ENCODE data around the gene C2orf76.

Gene C2orf76

GRCh38 chr2:119306196-119306590, 60.4 kb downstream of the C2orf76 start:
- Histone ChIP-seq H3K27ac (ENCODE audit: low read depth, low read length) (no peak overlapping the region), H3K4me3 (ENCODE audit: low read depth in 1 of 2, low read length in 2 of 2) (peak overlapping the region in 1 of 2 donors; percentile 30), H3K9ac (ENCODE audit: low read length) (no peak overlapping the region), H3K36me3 (ENCODE audit: insufficient read depth, low read length) (no peaks in the 10 kb centered on the region), H3K4me1 (ENCODE audit: insufficient read depth, low read length) (peaks cover 4% of the 10 kb centered on the region), H3K9me3 (ENCODE audit: low read length) (no peaks in the 10 kb centered on the region), H3K27me3 (ENCODE audit: control insufficient read depth in 1 of 2, insufficient read depth in 2 of 2, low read length in 2 of 2) (no peaks in the 10 kb centered on the region)

- Histone ChIP-seq H3K27me3 (ENCODE audit: control insufficient read depth in 1 of 2, insufficient read depth in 2 of 2, low read length in 2 of 2) (no peaks in the 10 kb centered on the region), H3K27ac (ENCODE audit: low read depth, low read length) (no peak overlapping the region), H3K36me3 (ENCODE audit: insufficient read depth, low read length) (no peaks in the 10 kb centered on the region), H3K9me3 (ENCODE audit: low read length) (no peaks in the 10 kb centered on the region), H3K4me3 (ENCODE audit: low read depth in 1 of 2, low read length in 2 of 2) (peak overlapping the region in 1 of 2 donors; percentile 30), H3K9ac (ENCODE audit: low read length) (no peak overlapping the region), H3K4me1 (ENCODE audit: insufficient read depth, low read length) (peaks cover 4% of the 10 kb centered on the region)
Measured at GRCh38 chr2:119305497-119306195, 61.0 kb downstream of the C2orf76 start.

GRCh38 chr2:119304847-119305246, 61.8 kb downstream of the C2orf76 start:
- Histone ChIP-seq H3K27me3 (ENCODE audit: control insufficient read depth in 1 of 2, insufficient read depth in 2 of 2, low read length in 2 of 2) (no peaks in the 10 kb centered on the region), H3K4me1 (ENCODE audit: insufficient read depth, low read length) (peaks cover 4% of the 10 kb centered on the region), H3K4me3 (ENCODE audit: low read depth in 1 of 2, low read length in 2 of 2) (no peak overlapping the region), H3K9me3 (ENCODE audit: low read length) (no peaks in the 10 kb centered on the region), H3K9ac (ENCODE audit: low read length) (no peak overlapping the region), H3K27ac (ENCODE audit: low read depth, low read length) (no peak overlapping the region), H3K36me3 (ENCODE audit: insufficient read depth, low read length) (no peaks in the 10 kb centered on the region)

- no peak overlapping the region for H3K4me3 ChIP-seq (ENCODE audit: low read depth in 1 of 2, low read length in 2 of 2)
- no peak overlapping the region for H3K9ac ChIP-seq (ENCODE audit: low read length)
- no peak overlapping the region for H3K27ac ChIP-seq (ENCODE audit: low read depth, low read length)
- no peaks in the 10 kb centered on the region for H3K27me3 ChIP-seq (ENCODE audit: control insufficient read depth in 1 of 2, insufficient read depth in 2 of 2, low read length in 2 of 2)
- no peaks in the 10 kb centered on the region for H3K9me3 ChIP-seq (ENCODE audit: low read length)
- H3K36me3 ChIP-seq (ENCODE audit: insufficient read depth, low read length): no peaks in the 10 kb centered on the region
- peaks cover 4% of the 10 kb centered on the region for H3K4me1 ChIP-seq (ENCODE audit: insufficient read depth, low read length)
Measured at GRCh38 chr2:119301413-119301812, 65.2 kb downstream of the C2orf76 start.

GRCh38 chr2:119295688-119296375, 70.8 kb downstream of the C2orf76 start:
- H3K4me1 ChIP-seq (ENCODE audit: insufficient read depth, low read length): no peaks in the 10 kb centered on the region
- H3K27ac ChIP-seq (ENCODE audit: low read depth, low read length): no peak overlapping the region
- H3K36me3 ChIP-seq (ENCODE audit: insufficient read depth, low read length): no peaks in the 10 kb centered on the region
- H3K9ac ChIP-seq (ENCODE audit: low read length): no peak overlapping the region
- H3K9me3 ChIP-seq (ENCODE audit: low read length): no peaks in the 10 kb centered on the region
- no peaks in the 10 kb centered on the region for H3K27me3 ChIP-seq (ENCODE audit: control insufficient read depth in 1 of 2, insufficient read depth in 2 of 2, low read length in 2 of 2)
- H3K4me3 ChIP-seq (ENCODE audit: low read depth in 1 of 2, low read length in 2 of 2): no peak overlapping the region

- Histone ChIP-seq H3K9ac (ENCODE audit: low read length) (no peak overlapping the region), H3K4me1 (ENCODE audit: insufficient read depth, low read length) (peaks cover under 1% of the 10 kb centered on the region), H3K9me3 (ENCODE audit: low read length) (no peaks in the 10 kb centered on the region), H3K36me3 (ENCODE audit: insufficient read depth, low read length) (no peaks in the 10 kb centered on the region), H3K27me3 (ENCODE audit: control insufficient read depth in 1 of 2, insufficient read depth in 2 of 2, low read length in 2 of 2) (no peaks in the 10 kb centered on the region), H3K27ac (ENCODE audit: low read depth, low read length) (no peak overlapping the region), H3K4me3 (ENCODE audit: low read depth in 1 of 2, low read length in 2 of 2) (no peak overlapping the region)
Measured at GRCh38 chr2:119294671-119295070, 72.0 kb downstream of the C2orf76 start.

- no peaks in the 10 kb centered on the region for H3K27me3 ChIP-seq (ENCODE audit: control insufficient read depth in 1 of 2, insufficient read depth in 2 of 2, low read length in 2 of 2)
- H3K9me3 ChIP-seq (ENCODE audit: low read length): no peaks in the 10 kb centered on the region
- H3K4me1 ChIP-seq (ENCODE audit: insufficient read depth, low read length): peaks cover 8% of the 10 kb centered on the region
- no peak overlapping the region for H3K9ac ChIP-seq (ENCODE audit: low read length)
- no peak overlapping the region for H3K27ac ChIP-seq (ENCODE audit: low read depth, low read length)
- no peak overlapping the region for H3K4me3 ChIP-seq (ENCODE audit: low read depth in 1 of 2, low read length in 2 of 2)
- H3K36me3 ChIP-seq (ENCODE audit: insufficient read depth, low read length): no peaks in the 10 kb centered on the region
Measured at GRCh38 chr2:119293900-119294299, 72.7 kb downstream of the C2orf76 start.

GRCh38 chr2:119293254-119293653, 73.4 kb downstream of the C2orf76 start:
- Histone ChIP-seq H3K36me3 (ENCODE audit: insufficient read depth, low read length) (no peaks in the 10 kb centered on the region), H3K27ac (ENCODE audit: low read depth, low read length) (no peak overlapping the region), H3K4me3 (ENCODE audit: low read depth in 1 of 2, low read length in 2 of 2) (no peak overlapping the region), H3K27me3 (ENCODE audit: control insufficient read depth in 1 of 2, insufficient read depth in 2 of 2, low read length in 2 of 2) (no peaks in the 10 kb centered on the region), H3K9ac (ENCODE audit: low read length) (no peak overlapping the region), H3K9me3 (ENCODE audit: low read length) (no peaks in the 10 kb centered on the region), H3K4me1 (ENCODE audit: insufficient read depth, low read length) (peaks cover 13% of the 10 kb centered on the region)

- Histone ChIP-seq H3K4me3 (ENCODE audit: low read depth in 1 of 2, low read length in 2 of 2) (no peak overlapping the region), H3K36me3 (ENCODE audit: insufficient read depth, low read length) (no peaks in the 10 kb centered on the region), H3K9ac (ENCODE audit: low read length) (no peak overlapping the region), H3K27me3 (ENCODE audit: control insufficient read depth in 1 of 2, insufficient read depth in 2 of 2, low read length in 2 of 2) (no peaks in the 10 kb centered on the region), H3K9me3 (ENCODE audit: low read length) (no peaks in the 10 kb centered on the region), H3K27ac (ENCODE audit: low read depth, low read length) (no peak overlapping the region), H3K4me1 (ENCODE audit: insufficient read depth, low read length) (peaks cover 13% of the 10 kb centered on the region)
Measured at GRCh38 chr2:119292226-119292625, 74.4 kb downstream of the C2orf76 start.

GRCh38 chr2:119291588-119292167, 75.0 kb downstream of the C2orf76 start:
- H3K4me1 ChIP-seq (ENCODE audit: insufficient read depth, low read length): peaks cover 13% of the 10 kb centered on the region
- H3K27me3 ChIP-seq (ENCODE audit: control insufficient read depth in 1 of 2, insufficient read depth in 2 of 2, low read length in 2 of 2): no peaks in the 10 kb centered on the region
- H3K36me3 ChIP-seq (ENCODE audit: insufficient read depth, low read length): no peaks in the 10 kb centered on the region
- no peak overlapping the region for H3K4me3 ChIP-seq (ENCODE audit: low read depth in 1 of 2, low read length in 2 of 2)
- H3K27ac ChIP-seq (ENCODE audit: low read depth, low read length): no peak overlapping the region
- no peaks in the 10 kb centered on the region for H3K9me3 ChIP-seq (ENCODE audit: low read length)
- no peak overlapping the region for H3K9ac ChIP-seq (ENCODE audit: low read length)

GRCh38 chr2:119290859-119291587, 75.6 kb downstream of the C2orf76 start:
- H3K4me1 ChIP-seq (ENCODE audit: insufficient read depth, low read length): peaks cover 13% of the 10 kb centered on the region
- no peak overlapping the region for H3K4me3 ChIP-seq (ENCODE audit: low read depth in 1 of 2, low read length in 2 of 2)
- H3K9me3 ChIP-seq (ENCODE audit: low read length): no peaks in the 10 kb centered on the region
- no peak overlapping the region for H3K9ac ChIP-seq (ENCODE audit: low read length)
- no peak overlapping the region for H3K27ac ChIP-seq (ENCODE audit: low read depth, low read length)
- H3K36me3 ChIP-seq (ENCODE audit: insufficient read depth, low read length): no peaks in the 10 kb centered on the region
- H3K27me3 ChIP-seq (ENCODE audit: control insufficient read depth in 1 of 2, insufficient read depth in 2 of 2, low read length in 2 of 2): no peaks in the 10 kb centered on the region
